Forelimb muscle (tissue), 1 donor: ENCODE measurements around the gene TOMM20. TPM values are rescaled to one million over a fixed set of nuclear protein-coding genes. Genes with fewer than 3 reads are reported as not detected.
"Not testable (repeated sequence)": the region's sequence is repeated elsewhere in the genome, so short reads cannot be mapped to it uniquely, and the experiment has no call there.

Experiments used
- DNase-seq: peaks from one replicate; pipeline ENCODE4 v3.0.0-alpha.2; 2013; ENCODE audit warnings: low read depth
- polyA plus RNA-seq: library from polyadenylated mRNA; unstranded; fragments of 120-200 nt; gene quantifications from one replicate; pipeline ENCODE4 v1.2.1, GENCODE V29; 2013; ENCODE audit not compliant: insufficient read length

Gene TOMM20
- polyA plus RNA-seq, 1 donor, result 180 TPM

DNA sequence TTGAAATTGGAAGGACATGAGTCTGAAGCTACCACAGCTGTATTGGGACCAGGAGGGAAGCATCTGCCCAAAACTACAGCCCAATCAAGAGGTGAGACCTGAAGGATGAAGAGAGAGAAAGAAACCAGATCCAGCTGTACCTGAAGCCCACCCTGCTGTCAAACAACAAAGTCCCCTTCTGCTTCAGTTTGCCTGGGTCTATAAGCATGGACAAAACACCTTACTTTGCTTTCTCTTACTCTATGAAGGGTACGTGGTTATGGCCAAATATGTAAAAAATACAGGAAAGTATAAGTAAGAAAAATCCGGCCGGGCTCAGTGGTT lies 26.4 kb downstream of the TOMM20 start:
- DNase-seq, result no peak

DNA sequence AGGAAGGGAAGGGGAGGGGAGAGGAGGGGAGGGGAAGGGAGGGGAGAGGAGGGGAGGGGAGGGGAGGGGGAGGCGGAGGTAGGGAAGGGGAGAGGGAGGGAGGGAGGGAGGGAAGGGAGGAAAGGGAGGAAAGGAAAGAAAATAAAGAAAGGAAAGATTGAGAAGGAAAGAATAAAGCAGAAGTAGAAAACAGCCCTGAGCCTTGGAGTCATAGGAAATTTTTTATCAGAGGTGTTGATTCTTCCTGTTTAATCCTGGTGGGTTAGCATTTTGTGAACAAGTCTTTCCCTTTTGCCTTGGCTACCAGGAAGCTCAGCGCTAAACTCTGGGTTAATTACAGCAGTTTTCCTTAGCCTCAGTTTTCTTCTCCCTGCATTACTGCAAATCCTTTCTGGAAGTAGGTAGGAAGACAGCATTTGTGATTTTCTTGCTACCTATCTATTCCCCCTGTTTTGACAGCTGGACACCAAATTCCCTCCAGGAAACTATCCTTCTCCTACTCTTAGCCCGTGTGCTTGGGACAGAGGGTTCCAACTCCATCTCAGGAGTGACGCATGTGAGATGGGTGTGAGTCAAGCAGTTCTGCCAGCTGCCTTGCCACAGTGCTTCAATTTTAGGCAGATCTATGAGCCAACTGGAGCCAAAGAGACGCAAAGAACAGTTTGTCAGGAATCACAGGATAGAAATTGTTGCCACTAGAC lies 26.9 kb downstream of the TOMM20 start:
- no peak for DNase-seq

DNA sequence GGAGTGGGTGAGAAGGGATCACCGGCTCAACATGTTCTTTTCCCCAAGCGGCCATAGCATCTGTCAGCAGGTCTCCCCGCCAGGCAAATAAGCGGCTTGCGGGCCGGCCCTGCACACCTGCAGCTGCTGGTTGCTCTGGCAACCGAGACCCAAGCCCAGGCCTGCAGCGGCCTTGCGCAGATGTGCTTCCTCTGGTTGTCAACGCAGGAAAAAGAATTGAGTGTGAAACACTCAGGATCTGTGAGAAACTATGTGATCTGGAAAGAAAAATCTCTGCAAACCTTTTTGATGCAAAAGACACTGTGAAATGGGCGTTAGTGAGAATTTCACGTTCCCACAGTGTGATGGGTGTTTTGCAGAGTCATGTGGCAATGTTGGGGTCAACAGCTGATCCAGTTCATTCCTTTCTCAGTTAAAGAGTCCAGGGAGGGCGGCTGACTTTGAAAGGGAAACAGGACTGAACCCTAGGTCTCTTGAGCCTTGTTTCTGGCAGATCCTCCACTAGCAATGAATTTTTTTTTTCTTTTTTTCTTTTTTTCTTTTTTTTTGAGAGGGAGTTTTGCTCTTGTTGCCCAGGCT lies 28.4 kb downstream of the TOMM20 start:
- DNase-seq, result peak; percentile 81

DNA sequence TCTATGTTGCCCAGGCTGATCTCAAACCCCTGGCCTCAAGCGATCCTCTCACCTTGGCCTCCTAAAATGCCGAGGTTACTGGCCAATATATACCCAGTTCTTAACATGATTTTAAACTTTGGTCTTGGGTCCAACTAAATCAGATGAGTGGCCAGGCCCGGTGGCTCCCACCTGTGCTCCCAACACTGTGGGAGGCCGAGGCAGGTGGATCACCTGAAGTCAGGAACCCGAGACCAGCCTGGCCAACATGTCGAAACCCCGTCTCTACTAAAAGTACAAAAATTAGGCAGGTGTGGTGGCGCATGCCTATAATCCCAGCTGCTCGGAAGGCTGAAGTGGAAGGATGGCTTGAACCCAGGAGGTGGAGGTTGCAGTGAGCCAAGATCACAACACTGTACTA lies 29.6 kb downstream of the TOMM20 start:
- no peak for DNase-seq

DNA sequence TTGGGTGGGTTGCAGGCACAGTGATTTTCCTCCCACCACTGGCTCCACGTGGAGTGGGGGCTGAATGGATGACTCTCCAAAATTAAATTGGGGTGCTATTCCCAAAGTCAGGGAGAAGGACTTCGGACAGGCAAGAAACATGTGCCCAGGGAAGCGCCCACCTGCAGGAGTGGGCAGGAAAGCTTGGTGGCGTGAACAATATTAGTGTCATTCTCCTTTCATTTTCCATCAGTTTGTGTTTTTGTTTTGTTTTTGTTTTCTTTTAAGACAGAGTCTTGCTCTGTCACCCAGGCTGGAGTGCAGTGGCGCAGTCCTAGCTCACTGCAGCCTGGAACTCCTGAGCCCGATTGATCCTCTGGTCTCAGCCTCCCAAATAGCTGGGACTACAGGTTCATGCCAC lies 30.1 kb downstream of the TOMM20 start:
- no peak for DNase-seq

DNA sequence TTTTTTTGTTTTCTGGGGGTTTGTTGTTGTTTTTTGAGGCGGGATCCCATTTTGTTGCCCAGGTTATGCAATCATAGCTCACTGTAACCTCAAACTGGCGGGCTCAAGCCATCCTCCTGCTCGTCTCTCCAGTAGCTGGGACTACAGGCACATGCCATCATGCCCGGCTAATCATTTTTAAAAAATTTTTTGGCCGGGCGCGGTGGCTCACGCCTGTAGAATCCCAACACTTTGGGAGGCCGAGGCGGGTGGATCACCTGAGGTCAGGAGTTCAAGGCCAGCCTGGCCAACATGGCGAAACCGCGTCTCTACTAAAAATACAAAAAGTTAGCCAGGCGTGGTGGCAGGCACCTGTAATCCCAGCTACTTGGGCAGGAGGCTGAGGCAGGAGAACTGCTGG lies 31.1 kb downstream of the TOMM20 start:
- DNase-seq, result not testable (repeated sequence)

DNA sequence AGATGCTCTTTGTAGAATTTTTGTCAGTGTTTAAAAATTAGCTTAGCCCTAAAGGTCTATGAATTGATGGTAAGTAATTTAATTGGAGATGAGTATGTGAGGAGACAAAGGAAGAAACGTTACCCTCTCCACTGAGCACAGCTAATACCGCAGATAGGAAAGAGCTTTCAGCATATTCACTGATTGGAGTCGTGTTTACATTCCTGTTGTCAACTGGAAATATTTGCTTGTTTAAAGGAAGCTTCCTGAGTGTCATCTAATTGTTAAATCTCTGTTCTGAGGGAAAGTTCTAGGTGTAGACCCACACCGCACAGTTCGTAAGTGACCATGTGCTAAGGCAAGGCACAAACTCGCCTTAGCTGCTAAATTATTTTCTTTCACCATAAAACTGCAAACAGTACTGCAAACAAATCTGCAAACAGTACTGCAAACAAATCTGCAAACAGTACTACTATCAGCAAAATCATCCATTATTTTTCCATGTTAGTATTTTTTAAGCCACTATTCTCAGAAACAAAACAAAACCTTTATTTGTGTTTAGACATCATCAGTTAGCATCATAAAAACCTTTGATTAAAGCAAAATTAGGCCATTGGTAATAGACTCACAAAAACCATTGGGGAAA lies 32.6 kb downstream of the TOMM20 start:
- DNase-seq, result no peak

DNA sequence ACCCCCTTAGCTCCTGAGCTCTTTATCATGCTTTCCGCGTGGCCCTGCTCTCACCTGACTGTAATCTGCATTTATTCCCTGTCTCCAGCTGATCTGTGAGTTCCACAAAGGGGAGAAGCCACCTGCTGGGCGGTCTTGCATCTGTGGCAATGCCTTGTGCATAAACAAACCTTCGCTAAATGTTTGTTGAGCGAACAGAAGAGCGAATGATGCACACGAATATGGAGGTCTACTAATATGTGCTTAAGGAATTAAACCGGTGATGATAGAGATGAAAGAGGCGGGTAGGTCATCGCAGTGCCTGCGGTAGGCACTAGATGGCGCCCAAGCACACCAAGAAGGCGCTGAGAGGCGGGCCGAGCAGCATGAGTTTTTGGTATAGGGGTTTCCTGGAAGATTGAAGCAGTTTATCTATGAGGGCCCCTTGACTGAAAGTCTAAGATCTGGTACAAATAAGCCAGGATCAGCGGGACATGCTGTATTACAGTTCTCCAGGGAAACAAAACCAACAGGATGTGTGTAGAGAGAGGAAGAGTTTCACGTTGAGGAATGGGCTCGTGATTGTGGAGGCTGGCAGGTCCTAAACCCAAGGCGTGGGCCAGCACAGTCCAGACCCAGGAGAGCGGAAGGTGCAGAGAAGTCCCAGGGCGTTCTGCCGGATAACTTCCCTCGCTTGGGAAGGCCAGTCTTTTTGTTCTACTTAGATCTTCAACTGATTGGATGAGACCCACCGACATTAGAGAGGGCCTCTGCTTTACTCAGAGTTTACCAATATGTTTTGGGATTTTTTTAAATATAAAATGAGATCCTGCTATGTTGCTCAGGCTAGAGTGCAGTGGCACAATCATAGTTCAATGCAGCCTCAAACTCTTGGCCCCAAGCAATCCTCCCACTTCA lies 34.7 kb downstream of the TOMM20 start:
- no peak for DNase-seq

DNA sequence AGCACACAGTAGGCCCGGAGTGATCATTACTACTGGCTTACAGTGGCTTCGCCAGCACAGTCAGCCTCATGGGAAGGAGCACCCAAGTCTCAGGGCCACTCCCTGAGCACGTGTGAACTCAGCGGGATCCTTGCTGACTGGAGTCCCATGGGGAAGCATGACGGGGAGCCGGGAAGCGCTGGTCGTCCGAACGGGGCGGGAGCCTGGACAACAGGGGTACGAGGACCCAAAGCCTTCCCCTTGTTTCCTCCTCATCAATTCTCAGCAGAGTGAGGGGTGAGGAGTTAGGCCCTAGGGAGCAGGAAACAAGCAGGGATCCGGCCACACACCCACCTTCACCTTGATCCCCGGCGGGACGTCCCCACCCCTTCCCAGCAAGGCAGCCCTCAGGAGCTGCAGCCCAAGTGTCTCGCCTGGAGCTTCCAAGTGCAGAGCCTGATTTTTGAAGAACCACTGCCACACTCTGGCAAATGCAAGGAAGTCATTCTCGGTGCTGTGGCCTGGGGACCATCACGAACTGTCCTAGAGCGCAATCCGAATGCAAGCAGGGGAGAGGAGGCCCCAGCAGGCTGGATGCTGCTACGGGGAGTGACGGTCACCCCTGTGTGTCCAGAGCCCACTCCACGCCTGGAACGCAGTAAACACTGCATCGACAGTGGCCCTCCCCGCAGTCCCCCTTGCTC lies 35.5 kb downstream of the TOMM20 start:
- DNase-seq, result no peak

DNA sequence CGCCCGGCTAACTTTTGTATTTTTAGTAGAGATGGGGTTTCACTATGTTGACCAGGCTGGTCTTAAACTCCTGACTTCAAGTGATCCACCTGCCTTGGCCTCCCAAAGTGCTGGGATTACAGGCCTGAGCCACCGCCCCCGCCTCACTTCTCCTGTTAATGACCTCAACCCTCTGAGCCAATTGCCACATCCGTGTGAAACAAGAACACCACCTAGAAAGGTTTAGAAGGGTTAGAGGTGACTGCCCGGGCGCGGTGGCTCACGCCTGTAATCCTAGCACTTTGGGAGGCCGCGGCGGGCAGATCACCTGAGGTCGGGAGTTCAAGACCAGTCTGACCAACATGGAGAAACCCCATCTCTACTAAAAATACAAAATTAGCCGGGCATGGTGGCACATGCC lies 36.2 kb downstream of the TOMM20 start:
- DNase-seq, result not testable (repeated sequence)

DNA sequence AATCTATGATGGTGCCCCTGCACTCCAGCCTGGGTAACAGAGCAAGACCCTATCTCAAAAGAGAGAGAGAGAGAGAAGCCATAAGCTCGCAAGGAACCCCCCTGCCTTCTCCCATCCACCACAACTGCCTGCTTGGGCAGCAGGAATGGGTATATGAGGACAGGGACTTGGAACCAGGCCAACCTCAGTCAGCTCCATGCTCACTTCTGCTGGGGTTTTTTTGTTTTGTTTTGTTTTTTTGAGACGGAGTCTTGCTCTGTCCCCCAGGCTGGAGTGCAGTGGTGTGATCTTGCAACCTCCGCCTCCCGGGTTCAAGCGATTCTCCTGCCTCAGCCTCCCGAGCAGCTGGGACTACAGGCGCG lies 36.6 kb downstream of the TOMM20 start:
- DNase-seq, result not testable (repeated sequence)

DNA sequence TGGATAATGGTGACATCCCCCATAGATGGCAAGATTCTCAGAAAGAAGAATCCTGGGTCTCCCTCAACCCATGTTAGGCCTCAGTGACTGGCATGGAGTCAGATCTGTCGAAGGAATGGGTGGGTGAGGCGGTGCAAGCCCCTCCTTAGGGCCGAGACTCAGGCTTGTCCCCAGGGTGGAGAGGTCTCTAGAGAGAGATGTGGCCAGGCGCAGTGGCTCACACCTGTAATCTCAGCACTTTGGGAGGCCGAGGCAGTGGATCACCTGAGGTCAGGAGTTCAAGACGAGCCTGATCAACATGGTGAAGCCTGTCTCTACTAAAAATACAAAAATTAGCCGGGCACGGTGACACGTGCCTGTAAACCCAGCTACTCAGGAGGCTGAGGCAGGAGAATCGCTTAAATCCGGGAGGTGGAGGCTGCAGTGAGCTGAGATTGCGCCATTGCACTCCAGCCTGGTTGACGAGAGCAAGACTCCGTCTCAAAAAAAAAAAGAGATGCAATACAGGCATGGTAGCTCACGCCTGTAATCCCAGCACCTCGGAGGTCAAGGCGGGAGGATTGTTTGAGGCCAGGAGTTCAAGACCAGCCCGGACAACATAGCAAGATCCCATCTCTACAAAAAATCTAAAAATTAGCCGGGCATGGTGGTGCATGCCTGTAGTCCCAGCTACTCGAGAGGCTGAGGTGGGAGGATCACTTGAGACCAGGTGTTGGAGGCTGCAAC lies 37.2 kb downstream of the TOMM20 start:
- not testable (repeated sequence) for DNase-seq

DNA sequence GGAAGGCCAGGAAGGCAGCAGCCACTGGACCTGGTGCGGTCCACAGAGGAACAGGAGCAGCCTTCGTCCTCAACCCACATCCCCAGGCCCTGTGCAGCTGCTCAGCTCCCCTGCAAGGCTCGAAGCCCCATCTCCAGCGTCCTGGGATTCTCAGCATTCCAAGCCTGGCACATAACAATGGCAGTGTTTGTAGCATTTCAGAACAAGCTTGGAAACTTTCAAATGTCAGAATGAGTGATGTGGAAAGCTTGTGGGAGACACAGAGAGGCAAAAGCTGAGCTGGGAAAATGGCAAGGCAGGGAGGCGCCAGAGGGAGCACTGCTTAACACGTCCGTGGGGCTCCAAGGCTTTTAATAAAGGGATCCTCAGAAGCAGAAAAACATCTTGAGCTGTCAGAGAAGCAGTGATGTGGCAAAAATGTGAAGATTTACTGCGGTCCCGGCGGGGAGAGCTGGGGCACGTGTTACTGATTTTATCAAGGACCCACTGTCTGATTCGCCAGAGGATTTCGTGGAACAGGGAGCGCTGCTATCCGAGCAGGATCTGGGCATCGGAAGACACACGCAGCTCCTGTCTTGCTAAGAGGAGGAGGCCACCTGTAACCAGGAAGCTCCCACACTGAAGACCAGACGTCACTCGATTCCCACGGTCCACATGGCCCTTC lies 38.1 kb downstream of the TOMM20 start:
- DNase-seq, result no peak

DNA sequence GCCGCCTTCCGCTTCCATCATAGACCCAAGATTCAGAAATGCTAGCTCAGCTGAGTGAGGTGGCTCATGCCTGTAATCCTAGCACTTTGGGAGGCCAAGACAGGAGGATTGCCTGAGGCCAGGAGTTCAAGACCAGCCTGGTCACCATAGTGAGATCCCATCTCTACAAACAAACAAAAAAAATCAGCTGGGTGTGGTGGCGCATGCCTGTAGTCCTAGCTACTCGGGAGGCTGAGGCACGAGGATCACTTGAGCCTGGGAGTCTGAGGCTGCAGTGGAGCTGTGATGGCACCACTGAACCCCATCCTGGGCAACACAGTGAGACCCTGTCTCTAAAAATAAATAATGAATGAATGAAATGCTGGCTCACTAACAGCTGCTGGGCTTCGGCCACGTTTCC lies 39.7 kb downstream of the TOMM20 start:
- DNase-seq, result no peak

DNA sequence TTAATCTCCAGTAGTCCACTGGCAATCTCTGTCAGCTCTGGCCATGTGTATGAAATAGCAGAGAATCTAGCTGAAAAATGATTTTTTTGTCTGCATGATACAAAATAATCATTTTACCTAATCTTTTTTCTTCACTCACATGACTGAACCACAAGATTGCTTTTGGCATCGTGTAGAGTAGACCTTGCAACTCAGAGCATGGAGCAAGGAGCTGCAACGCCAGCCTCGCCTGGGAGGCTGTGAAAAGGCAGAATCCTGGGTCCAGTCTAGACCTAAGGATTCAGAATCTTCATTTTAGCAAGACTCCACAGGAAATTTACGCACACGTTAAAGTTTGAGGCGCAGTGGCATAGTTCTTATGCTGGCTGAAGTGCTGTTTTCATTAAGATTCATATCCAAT lies 40.2 kb downstream of the TOMM20 start:
- no peak for DNase-seq

DNA sequence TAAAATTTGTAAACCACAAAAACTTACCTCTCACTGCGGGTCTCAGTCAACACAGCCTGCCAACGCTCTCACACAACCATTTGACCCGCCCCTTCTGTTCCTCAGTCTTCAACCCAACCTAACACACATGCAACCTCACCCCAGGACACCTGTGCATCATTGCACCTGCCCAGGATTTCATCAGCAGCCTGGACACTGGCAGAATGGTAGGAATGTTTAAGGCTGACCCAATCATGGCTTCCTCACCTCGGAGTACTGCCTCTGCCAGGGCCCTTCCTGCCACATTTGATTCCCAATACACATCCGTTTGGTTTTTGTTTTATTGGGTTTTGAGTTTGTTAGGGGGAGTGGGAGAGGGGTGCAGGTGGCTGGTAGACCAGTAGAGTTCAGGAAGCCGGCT lies 40.7 kb downstream of the TOMM20 start:
- DNase-seq, result no peak

DNA sequence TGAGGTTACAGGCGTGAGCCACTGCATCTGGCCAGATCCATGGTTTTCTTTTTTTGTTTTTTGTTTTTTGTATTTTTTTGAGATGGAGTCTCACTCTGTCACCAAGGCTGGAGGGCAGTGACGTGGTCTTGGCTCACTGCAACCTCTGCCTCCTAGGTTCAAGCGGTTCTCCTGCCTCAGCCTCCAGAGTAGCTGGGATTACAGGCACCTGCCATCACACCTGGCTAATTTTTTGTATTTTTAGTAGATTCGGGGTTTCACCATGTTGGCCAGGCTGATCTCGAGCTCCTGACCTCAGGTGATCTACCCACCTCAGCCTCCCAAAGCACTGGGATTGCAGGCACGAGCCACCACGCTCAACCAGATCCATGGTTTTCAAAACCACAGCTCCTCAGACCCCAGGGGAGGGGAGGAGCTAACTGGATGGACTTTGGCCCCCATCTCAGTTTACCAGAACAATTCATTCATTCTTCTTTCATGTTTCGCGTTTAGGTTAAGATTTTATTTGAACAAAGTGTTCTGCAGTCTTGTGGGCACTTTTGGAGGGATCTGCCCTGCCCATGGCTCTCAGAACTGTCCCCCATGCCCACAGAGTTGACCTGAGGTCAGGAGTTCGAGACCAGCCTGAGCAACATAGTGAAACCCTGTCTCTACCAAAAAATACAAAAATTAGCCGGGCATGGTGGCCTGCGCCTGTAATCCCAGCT lies 43.1 kb downstream of the TOMM20 start:
- DNase-seq, result not testable (repeated sequence)

DNA sequence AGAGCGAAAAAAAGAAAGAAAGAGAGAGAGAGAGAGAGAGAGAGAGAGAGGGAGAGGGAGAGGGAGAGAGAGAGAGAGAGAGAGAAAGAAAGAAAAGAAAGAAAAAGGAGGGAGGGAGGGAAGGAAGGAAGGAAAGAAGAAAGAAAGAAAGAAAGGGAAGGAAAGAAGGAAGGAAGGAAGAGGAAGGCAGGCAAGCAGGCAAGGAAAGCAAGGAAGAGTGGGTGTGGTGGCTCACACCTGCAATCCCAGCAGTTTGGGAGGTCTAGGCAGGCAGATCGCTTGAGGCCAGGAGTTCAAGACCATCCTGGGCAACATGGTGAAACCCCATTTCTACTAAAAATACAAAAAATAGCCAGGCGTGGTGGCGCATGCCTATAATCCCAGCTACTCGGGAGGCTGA lies 47.8 kb downstream of the TOMM20 start:
- not testable (repeated sequence) for DNase-seq

DNA sequence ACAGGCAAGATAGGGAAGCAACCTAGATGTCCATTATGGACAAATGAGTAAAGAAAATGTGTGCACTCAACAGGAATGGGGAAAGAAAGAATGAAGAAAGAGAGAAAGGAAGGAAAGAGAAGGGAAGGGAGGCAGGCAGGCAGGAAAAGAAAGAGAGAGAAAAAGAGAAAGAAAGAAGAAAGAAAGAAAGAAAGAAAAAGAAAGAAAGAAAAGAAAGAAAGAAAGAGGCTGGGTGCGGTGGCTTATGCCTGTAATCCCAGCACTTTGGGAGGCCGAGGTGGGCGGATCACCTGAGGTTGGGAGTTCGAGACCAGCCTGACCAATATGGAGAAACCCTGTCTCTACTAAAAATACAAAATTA lies 48.4 kb downstream of the TOMM20 start:
- not testable (repeated sequence) for DNase-seq
